DND-41 (cell line): ENCODE data around the gene HOXA3.

ENCODE experiments used
- EZH2 ChIP-seq: IDR thresholded peaks from 3 replicates; pipeline ENCODE4 v1.6.1; 2012; ENCODE audit warnings: borderline replicate concordance, low read depth, mild to moderate bottlenecking, moderate library complexity, low read length, inconsistent platforms; ENCODE audit not compliant: severe bottlenecking
- TF ChIP-seq, protein P1 (sequence below): IDR thresholded peaks from 2 replicates; pipeline ENCODE4 v1.5.1; 2012; ENCODE audit warnings: borderline replicate concordance, low read length, moderate library complexity, mild to moderate bottlenecking; ENCODE audit not compliant: poor library complexity, severe bottlenecking; ENCODE audit errors: extremely low read depth

DNA sequence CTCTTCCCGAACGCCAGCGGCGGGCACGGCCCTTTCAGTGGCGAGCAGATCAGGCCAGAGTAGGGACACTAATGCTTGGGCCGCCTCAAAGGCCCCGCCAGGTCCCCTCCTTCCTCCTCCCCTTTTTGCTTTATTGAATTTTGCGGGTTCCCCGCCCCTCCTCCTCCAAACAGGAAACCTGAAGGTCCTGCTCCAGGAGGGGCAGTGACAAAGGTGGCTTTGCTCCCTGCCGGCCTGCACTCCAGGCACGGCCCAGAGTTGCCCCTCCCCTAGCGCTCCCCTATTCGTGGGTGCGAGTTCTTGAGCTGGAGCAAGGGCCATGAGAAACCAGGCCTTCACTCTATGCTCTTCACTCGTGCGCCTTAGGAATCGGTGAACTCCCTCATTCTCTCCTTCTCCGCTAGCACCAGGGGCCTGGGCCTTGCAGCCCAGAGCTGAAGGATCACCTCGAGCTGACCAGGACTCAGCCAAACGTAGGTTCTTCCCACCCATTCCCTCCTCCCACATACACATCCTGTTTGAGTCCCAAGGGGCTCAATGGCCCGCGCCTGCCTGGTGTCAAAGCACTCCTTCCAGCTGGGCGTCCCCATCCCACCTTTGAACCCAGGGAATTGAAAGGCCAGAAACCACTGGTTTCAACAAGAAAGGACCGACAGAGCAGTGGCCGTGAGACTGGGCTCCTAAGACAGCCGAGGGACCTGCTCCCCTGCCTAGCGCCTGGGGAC, 4.2 kb downstream of the HOXA3 start:
- TF ChIP-seq, protein P1, sequence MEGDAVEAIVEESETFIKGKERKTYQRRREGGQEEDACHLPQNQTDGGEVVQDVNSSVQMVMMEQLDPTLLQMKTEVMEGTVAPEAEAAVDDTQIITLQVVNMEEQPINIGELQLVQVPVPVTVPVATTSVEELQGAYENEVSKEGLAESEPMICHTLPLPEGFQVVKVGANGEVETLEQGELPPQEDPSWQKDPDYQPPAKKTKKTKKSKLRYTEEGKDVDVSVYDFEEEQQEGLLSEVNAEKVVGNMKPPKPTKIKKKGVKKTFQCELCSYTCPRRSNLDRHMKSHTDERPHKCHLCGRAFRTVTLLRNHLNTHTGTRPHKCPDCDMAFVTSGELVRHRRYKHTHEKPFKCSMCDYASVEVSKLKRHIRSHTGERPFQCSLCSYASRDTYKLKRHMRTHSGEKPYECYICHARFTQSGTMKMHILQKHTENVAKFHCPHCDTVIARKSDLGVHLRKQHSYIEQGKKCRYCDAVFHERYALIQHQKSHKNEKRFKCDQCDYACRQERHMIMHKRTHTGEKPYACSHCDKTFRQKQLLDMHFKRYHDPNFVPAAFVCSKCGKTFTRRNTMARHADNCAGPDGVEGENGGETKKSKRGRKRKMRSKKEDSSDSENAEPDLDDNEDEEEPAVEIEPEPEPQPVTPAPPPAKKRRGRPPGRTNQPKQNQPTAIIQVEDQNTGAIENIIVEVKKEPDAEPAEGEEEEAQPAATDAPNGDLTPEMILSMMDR = no peak
- TF ChIP-seq EZH2 = no peak
